H9 (cell line): ENCODE measurements around the gene TRRAP. TPM values are rescaled to one million over a fixed set of nuclear protein-coding genes. Genes with fewer than 3 reads are reported as not detected.
A peak's percentile ranks its signal among the peaks of the same experiment; 100 is the strongest.

Source experiments
- DNase-seq: peaks from one replicate; pipeline ENCODE4 v3.0.0-alpha.2; 2017
- H2AFZ ChIP-seq: one replicate; pipeline ENCODE4 v1.6.1; 2013; ENCODE audit warnings: mild to moderate bottlenecking, low read length, control low read depth, moderate library complexity
- H2AK5ac ChIP-seq: 2 replicates; pipeline ENCODE4 v1.6.1; 2013; ENCODE audit warnings: low read length, control low read depth, mixed read lengths; ENCODE audit not compliant: insufficient read length
- H2BK120ac ChIP-seq: one replicate; pipeline ENCODE4 v1.6.1; 2013; ENCODE audit warnings: low read depth, mild to moderate bottlenecking, low read length, control low read depth, inconsistent platforms; ENCODE audit not compliant: poor library complexity, severe bottlenecking
- H2BK12ac ChIP-seq: 2 replicates; pipeline ENCODE4 v1.6.1; 2013; ENCODE audit warnings: low read length, control low read depth, mixed read lengths, low read depth; ENCODE audit not compliant: insufficient read length
- H2BK15ac ChIP-seq: 2 replicates; pipeline ENCODE4 v1.6.1; 2013; ENCODE audit warnings: low read depth, low read length, control low read depth
- H2BK20ac ChIP-seq: one replicate; pipeline ENCODE4 v1.6.1; 2013; ENCODE audit warnings: low read depth, mild to moderate bottlenecking, low read length, control low read depth, inconsistent platforms; ENCODE audit not compliant: poor library complexity, severe bottlenecking
- H2BK5ac ChIP-seq: 2 replicates; pipeline ENCODE4 v1.6.1; 2013; ENCODE audit warnings: low read length, control low read depth, mixed read lengths; ENCODE audit not compliant: insufficient read length
- H3K14ac ChIP-seq: 2 replicates; pipeline ENCODE4 v1.6.1; 2013; ENCODE audit warnings: low read length, control low read depth; ENCODE audit not compliant: insufficient read depth
- H3K18ac ChIP-seq: 2 replicates; pipeline ENCODE4 v1.6.1; 2013; ENCODE audit warnings: low read depth, mild to moderate bottlenecking, mixed read lengths, low read length, control low read depth; ENCODE audit not compliant: insufficient read length
- H3K23ac ChIP-seq: 2 replicates; pipeline ENCODE4 v1.6.1; 2013; ENCODE audit warnings: low read length, control low read depth, mixed read lengths, low read depth; ENCODE audit not compliant: insufficient read length
- H3K23me2 ChIP-seq: 2 replicates; pipeline ENCODE4 v1.6.1; 2013; ENCODE audit warnings: low read depth, mild to moderate bottlenecking, mixed read lengths, low read length, control low read depth; ENCODE audit not compliant: insufficient read length, poor library complexity, severe bottlenecking
- H3K27ac ChIP-seq: 2 replicates; pipeline ENCODE4 v1.5.1; 2013; ENCODE audit warnings: low read length, control low read depth, mixed read lengths, low read depth; ENCODE audit not compliant: insufficient read length
- H3K27me3 ChIP-seq: 2 replicates; pipeline ENCODE4 v1.6.1; 2013; ENCODE audit warnings: low read length, control low read depth, inconsistent platforms; ENCODE audit not compliant: insufficient read depth
- H3K4ac ChIP-seq: 2 replicates; pipeline ENCODE4 v1.6.1; 2013; ENCODE audit warnings: low read depth, mild to moderate bottlenecking, control low read depth, inconsistent platforms, low read length, moderate library complexity
- H3K4me1 ChIP-seq: 2 replicates; pipeline ENCODE4 v1.6.1; 2013; ENCODE audit warnings: low read length, control low read depth, inconsistent platforms; ENCODE audit not compliant: insufficient read depth
- H3K4me2 ChIP-seq: 2 replicates; pipeline ENCODE4 v1.6.1; 2013; ENCODE audit warnings: low read length, control low read depth, mixed read lengths; ENCODE audit not compliant: insufficient read length, insufficient read depth
- H3K56ac ChIP-seq: 2 replicates; pipeline ENCODE4 v1.6.1; 2013; ENCODE audit warnings: low read depth, mild to moderate bottlenecking, mixed read lengths, low read length, control low read depth; ENCODE audit not compliant: insufficient read length
- H3K79me1 ChIP-seq: 2 replicates; pipeline ENCODE4 v1.6.1; 2013; ENCODE audit warnings: low read depth, mild to moderate bottlenecking, moderate library complexity, low read length, control low read depth, inconsistent platforms; ENCODE audit not compliant: insufficient read depth, poor library complexity, severe bottlenecking
- H3K79me2 ChIP-seq: 2 replicates; pipeline ENCODE4 v1.6.1; 2013; ENCODE audit warnings: low read length, control low read depth, inconsistent platforms; ENCODE audit not compliant: insufficient read depth
- H3K9ac ChIP-seq: 2 replicates; pipeline ENCODE4 v1.6.1; 2013; ENCODE audit warnings: low read length, control low read depth, mixed read lengths; ENCODE audit not compliant: insufficient read length; ENCODE audit errors: extremely low read depth
- H3K9me3 ChIP-seq: one replicate; pipeline ENCODE4 v1.6.1; 2013; ENCODE audit warnings: low read depth, low read length, inconsistent platforms; ENCODE audit not compliant: control insufficient read depth
- H3T11ph ChIP-seq: one replicate; pipeline ENCODE4 v1.6.1; 2013; ENCODE audit warnings: mild to moderate bottlenecking, low read length, control low read depth, inconsistent platforms
- H4K20me1 ChIP-seq: one replicate; pipeline ENCODE4 v1.6.1; 2013; ENCODE audit not compliant: control insufficient read depth, insufficient read length, insufficient read depth
- H4K5ac ChIP-seq: 2 replicates; pipeline ENCODE4 v1.6.1; 2013; ENCODE audit warnings: low read depth, mild to moderate bottlenecking, mixed read lengths, low read length, control low read depth; ENCODE audit not compliant: insufficient read length
- H4K8ac ChIP-seq: replicated peaks from 2 replicates; pipeline ENCODE4 v1.6.1; 2013; ENCODE audit warnings: low read length, control low read depth, mixed read lengths, low read depth; ENCODE audit not compliant: insufficient read length
- H4K91ac ChIP-seq: 2 replicates; pipeline ENCODE4 v1.6.1; 2013; ENCODE audit warnings: low read depth, mild to moderate bottlenecking, moderate library complexity, mixed read lengths, low read length, control low read depth; ENCODE audit not compliant: insufficient read length
- H3K27ac Mint-ChIP-seq, 3 experiments: 2 replicates in 2 of 3; 3 replicates in 1 of 3; pipeline ENCODE4 v1.8.0; 2020 to 2021; ENCODE audit warnings: mixed read lengths in 3 of 3, mild to moderate bottlenecking in 1 of 3, moderate library complexity in 1 of 3
- H3K27me3 Mint-ChIP-seq: 2 replicates; pipeline ENCODE4 v1.8.0; 2021; ENCODE audit warnings: low read depth, mild to moderate bottlenecking, moderate library complexity, mixed read lengths
- H3K36me3 Mint-ChIP-seq, 3 experiments: 2 replicates in 2 of 3; 3 replicates in 1 of 3; pipeline ENCODE4 v1.8.0; 2020 to 2021; ENCODE audit warnings: low read depth in 3 of 3, mixed read lengths in 3 of 3; ENCODE audit not compliant: insufficient read depth in 1 of 3
- H3K4me1 Mint-ChIP-seq, 2 experiments: 2 replicates each; pipeline ENCODE4 v1.8.0; 2020; ENCODE audit warnings: mixed read lengths in 2 of 2
- H3K4me3 Mint-ChIP-seq, 2 experiments: 2 replicates in 1 of 2; 3 replicates in 1 of 2; pipeline ENCODE4 v1.8.0; 2020 to 2021; ENCODE audit warnings: mild to moderate bottlenecking in 2 of 2, mixed read lengths in 2 of 2, moderate library complexity in 1 of 2
- H3K9me3 Mint-ChIP-seq, 2 experiments: 2 replicates in 1 of 2; 3 replicates in 1 of 2; pipeline ENCODE4 v1.8.0; 2020; ENCODE audit warnings: mild to moderate bottlenecking in 2 of 2, mixed read lengths in 2 of 2, moderate library complexity in 1 of 2
- CTCF ChIP-seq: fragments of 200-600 bp; sonication (generic); conservative IDR thresholded peaks from 3 replicates; pipeline ENCODE4 v1.8.0; 2021; ENCODE audit warnings: antibody characterized with exemption, mild to moderate bottlenecking
- WGBS: extraction: QIAGEN DNeasy Blood & Tissue Kit; methylation state at CpG from one replicate; pipeline ENCODE4 v1.1.7; 2013; ENCODE audit warnings: missing lambda C conversion rate, low lambda C conversion rate, mixed read lengths; ENCODE audit not compliant: insufficient read length; ENCODE audit errors: extremely low coverage; 5-methylcytosine and 5-hydroxymethylcytosine counted together
- total RNA-seq: library from RNA; stranded (reverse); gene quantifications from 2 replicates; pipeline ENCODE4 v1.2.1, GENCODE V29; 2021

Gene TRRAP
- total RNA-seq, 1 experiment from 2014 or later = 58.6 TPM

GRCh38 chr7:99002148-99002826 is 124.0 kb downstream of the TRRAP start:
- Mint-ChIP-seq H3K9me3 (no peaks in the 10 kb centered on the region), H3K27ac (peak overlapping the region in 1 of 3 experiments; percentile 77; a peak in 1 of 7 replicates)
- no CpG with 5 or more reads among the region's 12 CpGs for WGBS

More at GRCh38 chr7:99002148-99002826, 124.0 kb downstream of the TRRAP start:
- Histone ChIP-seq H3K56ac (no peak overlapping the region), H3K4me2 (no peak overlapping the region), H3K23ac (no peak overlapping the region), H2BK15ac (no peak overlapping the region), H3K4ac (no peak overlapping the region), H3K79me1 (no peaks in the 10 kb centered on the region), H4K20me1 (no peaks in the 10 kb centered on the region), H2BK20ac (no peak overlapping the region), H3K18ac (no peak overlapping the region), H3T11ph (no peak overlapping the region), H4K91ac (no peak overlapping the region), H3K9me3 (no peaks in the 10 kb centered on the region), H2AFZ (no peak overlapping the region), H2BK120ac (no peak overlapping the region), H3K79me2 (no peaks in the 10 kb centered on the region), H2BK12ac (no peak overlapping the region), H2AK5ac (no peak overlapping the region), H3K4me1 (no peaks in the 10 kb centered on the region), H4K8ac (no peak overlapping the region), H3K27ac (no peak overlapping the region), H2BK5ac (no peak overlapping the region), H3K14ac (no peak overlapping the region), H3K23me2 (no peaks in the 10 kb centered on the region), H3K9ac (no peak overlapping the region), H3K27me3 (no peaks in the 10 kb centered on the region), H4K5ac (no peak overlapping the region)
- Mint-ChIP-seq H3K27me3 (no peaks in the 10 kb centered on the region), H3K4me1 (no peaks in the 10 kb centered on the region), H3K4me3 (no peak overlapping the region), H3K36me3 (peaks cover 16 to 84% (median 66%) of the 10 kb centered on the region in 3 experiments; a peak in 6 of 7 replicates)
- no peak for TF ChIP-seq CTCF
- no peak for DNase-seq
